Measurements from ENCODE around the gene SPDL1. TPM values are rescaled to one million over a fixed set of nuclear protein-coding genes. Genes with fewer than 3 reads are reported as not detected.

The SPDL1 gene
- total RNA-seq, 1 experiment from 2014 or later, result 29.9 TPM

DNA sequence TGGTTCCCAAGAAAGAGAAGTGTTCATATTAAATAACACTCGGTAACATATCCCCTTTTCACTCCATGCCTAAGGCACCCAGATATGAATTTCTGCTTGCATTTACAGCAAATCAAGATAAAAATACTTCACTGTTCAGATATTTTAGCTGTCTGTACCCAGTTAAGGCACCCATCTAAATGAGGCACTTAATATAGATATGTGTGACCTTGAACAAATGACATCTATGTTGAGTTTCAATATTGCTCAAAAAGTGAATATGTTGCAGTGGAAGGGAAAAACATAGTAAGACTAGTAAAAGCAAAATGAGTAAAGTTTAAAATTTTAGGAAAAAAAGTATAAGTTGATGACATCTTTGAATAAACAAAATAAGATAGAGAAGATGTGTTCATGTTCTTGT lies 32.4 kb upstream of the SPDL1 start:
- Histone ChIP-seq H3K4me1 (ENCODE audit: insufficient read depth, low read length) (no peaks in the 10 kb centered on the region), H2AFZ (ENCODE audit: low read length) (no peak overlapping the region), H3K9me2 (replicated peaks; ENCODE audit: low read length) (no peaks in the 10 kb centered on the region), H3K9ac (ENCODE audit: low read length) (no peak overlapping the region), H3K27ac (ENCODE audit: low read length) (no peak overlapping the region), H3K4me3 (ENCODE audit: low read length) (no peak overlapping the region), H3K4me2 (ENCODE audit: low read length) (no peak overlapping the region), H3K36me3 (ENCODE audit: low read depth, low read length) (no peaks in the 10 kb centered on the region), H4K20me1 (ENCODE audit: low read length) (no peaks in the 10 kb centered on the region), H3K27me3 (ENCODE audit: low read length) (peaks cover 22% of the 10 kb centered on the region), H3F3A (ENCODE audit: low read length, unreplicated experiment) (no peaks in the 10 kb centered on the region), H3K79me2 (ENCODE audit: low read length) (no peaks in the 10 kb centered on the region), H3K9me3 (ENCODE audit: low read length) (no peaks in the 10 kb centered on the region)
- CTCF ChIA-PET, result no interaction called here
- no TSS peak for BruUV-seq (replicated peaks)
- POLR2A ChIA-PET (ENCODE audit: unreplicated experiment), result no interaction called here
- TF ChIP-seq EZH2 (IDR thresholded peaks at IDR 0.05; ENCODE audit: low read length, unreplicated experiment), result no peak
- TF ChIP-seq, protein P1, sequence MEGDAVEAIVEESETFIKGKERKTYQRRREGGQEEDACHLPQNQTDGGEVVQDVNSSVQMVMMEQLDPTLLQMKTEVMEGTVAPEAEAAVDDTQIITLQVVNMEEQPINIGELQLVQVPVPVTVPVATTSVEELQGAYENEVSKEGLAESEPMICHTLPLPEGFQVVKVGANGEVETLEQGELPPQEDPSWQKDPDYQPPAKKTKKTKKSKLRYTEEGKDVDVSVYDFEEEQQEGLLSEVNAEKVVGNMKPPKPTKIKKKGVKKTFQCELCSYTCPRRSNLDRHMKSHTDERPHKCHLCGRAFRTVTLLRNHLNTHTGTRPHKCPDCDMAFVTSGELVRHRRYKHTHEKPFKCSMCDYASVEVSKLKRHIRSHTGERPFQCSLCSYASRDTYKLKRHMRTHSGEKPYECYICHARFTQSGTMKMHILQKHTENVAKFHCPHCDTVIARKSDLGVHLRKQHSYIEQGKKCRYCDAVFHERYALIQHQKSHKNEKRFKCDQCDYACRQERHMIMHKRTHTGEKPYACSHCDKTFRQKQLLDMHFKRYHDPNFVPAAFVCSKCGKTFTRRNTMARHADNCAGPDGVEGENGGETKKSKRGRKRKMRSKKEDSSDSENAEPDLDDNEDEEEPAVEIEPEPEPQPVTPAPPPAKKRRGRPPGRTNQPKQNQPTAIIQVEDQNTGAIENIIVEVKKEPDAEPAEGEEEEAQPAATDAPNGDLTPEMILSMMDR (conservative IDR thresholded peaks at IDR 0.05; ENCODE audit: low read depth, low read length), result no peak
- no peak for TF ChIP-seq EZH2phosphoT487 (IDR thresholded peaks at IDR 0.05; ENCODE audit: borderline replicate concordance, low read length)
- DNase-seq (no peak), ATAC-seq (no peak)
- intact Hi-C loops (cut with micrococcal nuclease), result no loop called here

DNA sequence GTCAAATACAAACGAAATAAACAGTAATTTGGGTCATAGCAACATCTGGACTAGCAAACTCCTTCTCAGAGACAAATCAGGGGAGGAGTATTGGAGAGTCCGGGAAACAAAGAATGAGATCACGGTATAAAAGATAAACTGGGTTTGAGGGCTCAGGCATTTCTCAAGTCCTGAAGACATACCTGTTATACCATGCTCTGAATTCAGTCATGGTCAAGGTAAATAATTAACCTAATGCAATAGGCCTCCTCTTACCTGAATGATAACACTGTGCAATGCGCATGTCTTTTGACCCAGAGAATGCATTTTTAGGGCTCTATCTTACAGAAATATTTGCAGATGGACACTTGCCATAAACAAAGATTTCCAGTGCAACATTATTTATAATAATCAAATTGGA lies 31.9 kb upstream of the SPDL1 start:
- Histone ChIP-seq H3K4me2 (ENCODE audit: low read length) (no peak overlapping the region), H3F3A (ENCODE audit: low read length, unreplicated experiment) (no peaks in the 10 kb centered on the region), H3K4me1 (ENCODE audit: insufficient read depth, low read length) (no peaks in the 10 kb centered on the region), H3K27ac (ENCODE audit: low read length) (no peak overlapping the region), H3K9me2 (replicated peaks; ENCODE audit: low read length) (no peaks in the 10 kb centered on the region), H3K36me3 (ENCODE audit: low read depth, low read length) (no peaks in the 10 kb centered on the region), H2AFZ (ENCODE audit: low read length) (no peak overlapping the region), H3K27me3 (ENCODE audit: low read length) (peaks cover 22% of the 10 kb centered on the region), H4K20me1 (ENCODE audit: low read length) (no peaks in the 10 kb centered on the region), H3K4me3 (ENCODE audit: low read length) (no peak overlapping the region), H3K9me3 (ENCODE audit: low read length) (no peaks in the 10 kb centered on the region), H3K79me2 (ENCODE audit: low read length) (no peaks in the 10 kb centered on the region), H3K9ac (ENCODE audit: low read length) (no peak overlapping the region)
- no peak for DNase-seq
- TF ChIP-seq EZH2 (IDR thresholded peaks at IDR 0.05; ENCODE audit: low read length, unreplicated experiment) (no peak), EZH2phosphoT487 (IDR thresholded peaks at IDR 0.05; ENCODE audit: borderline replicate concordance, low read length) (no peak)
- TF ChIP-seq, protein P1 (conservative IDR thresholded peaks at IDR 0.05; ENCODE audit: low read depth, low read length), result no peak
- ATAC-seq, result no peak
- CTCF ChIA-PET, result no interaction called here
- no TSS peak for BruUV-seq (replicated peaks)
- intact Hi-C loops (cut with micrococcal nuclease), result no loop called here
- POLR2A ChIA-PET (ENCODE audit: unreplicated experiment), result no interaction called here

DNA sequence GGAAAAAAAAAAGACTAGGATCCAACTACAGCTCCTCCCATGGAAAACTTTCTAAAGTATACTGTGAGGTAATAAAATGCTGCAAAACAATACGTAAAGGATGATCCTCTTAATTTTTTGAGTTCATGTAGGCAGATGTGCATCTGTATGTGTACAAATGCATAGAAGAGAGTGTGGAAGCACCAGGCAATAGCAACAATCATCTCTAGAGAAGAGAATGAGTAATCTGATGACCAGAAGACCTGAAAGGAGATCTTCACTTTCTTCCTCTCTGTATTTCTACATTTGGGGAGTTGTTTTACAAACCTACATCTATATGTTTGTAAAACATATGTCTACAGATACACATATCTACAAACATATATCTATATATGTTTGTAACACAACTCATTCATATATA lies 29.3 kb upstream of the SPDL1 start:
- H3K36me3 ChIP-seq (ENCODE audit: low read depth, low read length), result no peaks in the 10 kb centered on the region
- BruUV-seq (replicated peaks), result no TSS peak
- peaks cover 21% of the 10 kb centered on the region for H3K27me3 ChIP-seq (ENCODE audit: low read length)
- no peak overlapping the region for H3K4me2 ChIP-seq (ENCODE audit: low read length)
- TF ChIP-seq EZH2 (IDR thresholded peaks at IDR 0.05; ENCODE audit: low read length, unreplicated experiment), result no peak
- TF ChIP-seq, protein P1 (conservative IDR thresholded peaks at IDR 0.05; ENCODE audit: low read depth, low read length), result no peak
- TF ChIP-seq EZH2phosphoT487 (IDR thresholded peaks at IDR 0.05; ENCODE audit: borderline replicate concordance, low read length), result no peak
- no peak overlapping the region for H3K9ac ChIP-seq (ENCODE audit: low read length)
- ATAC-seq (no peak), DNase-seq (no peak)
- H3F3A ChIP-seq (ENCODE audit: low read length, unreplicated experiment), result no peaks in the 10 kb centered on the region
- H3K9me2 ChIP-seq (replicated peaks; ENCODE audit: low read length), result no peaks in the 10 kb centered on the region
- POLR2A ChIA-PET (ENCODE audit: unreplicated experiment), result no interaction called here
- CTCF ChIA-PET, result no interaction called here
- no peak overlapping the region for H3K27ac ChIP-seq (ENCODE audit: low read length)
- intact Hi-C loops (cut with micrococcal nuclease), result no loop called here
- no peaks in the 10 kb centered on the region for H3K79me2 ChIP-seq (ENCODE audit: low read length)
- no peak overlapping the region for H3K4me3 ChIP-seq (ENCODE audit: low read length)
- H4K20me1 ChIP-seq (ENCODE audit: low read length), result no peaks in the 10 kb centered on the region
- H2AFZ ChIP-seq (ENCODE audit: low read length), result no peak overlapping the region
- no peaks in the 10 kb centered on the region for H3K4me1 ChIP-seq (ENCODE audit: insufficient read depth, low read length)
- peaks cover 4% of the 10 kb centered on the region; the same call in 1 of the 2 replicates for H3K9me3 ChIP-seq (ENCODE audit: low read length)
